GM19099 (cell line): ENCODE results near the gene TBCD.

ENCODE experiments used
- POLR2A ChIP-seq: IDR thresholded peaks from 3 replicates; pipeline ENCODE4 v1.6.1; 2011; ENCODE audit warnings: low read depth; ENCODE audit not compliant: insufficient read length; ENCODE audit errors: extremely low read depth

The TBCD gene

GRCh38 chr17:82941021-82942001 is 189.4 kb downstream of the TBCD start:
- no peak for TF ChIP-seq POLR2A

- no peak for TF ChIP-seq POLR2A
These were observed 190.6 kb downstream of the TBCD start for GRCh38 chr17:82942166-82943130.

GRCh38 chr17:82943339-82943738 is 191.5 kb downstream of the TBCD start:
- TF ChIP-seq POLR2A, result no peak

- no peak for TF ChIP-seq POLR2A
These were observed 191.9 kb downstream of the TBCD start for GRCh38 chr17:82943751-82944150.

GRCh38 chr17:82944990-82945389 is 193.1 kb downstream of the TBCD start:
- no peak for TF ChIP-seq POLR2A

- no peak for TF ChIP-seq POLR2A
These were observed 194.2 kb downstream of the TBCD start for GRCh38 chr17:82946081-82946480.

- no peak for TF ChIP-seq POLR2A
These were observed 195.5 kb downstream of the TBCD start for GRCh38 chr17:82947051-82947991.

- no peak for TF ChIP-seq POLR2A
These were observed 196.2 kb downstream of the TBCD start for GRCh38 chr17:82948081-82948511.

- TF ChIP-seq POLR2A, result no peak
These were observed 197.1 kb downstream of the TBCD start for GRCh38 chr17:82948957-82949356.

GRCh38 chr17:82949361-82949760 is 197.5 kb downstream of the TBCD start:
- TF ChIP-seq POLR2A, result no peak

- TF ChIP-seq POLR2A, result no peak
These were observed 198.1 kb downstream of the TBCD start for GRCh38 chr17:82949984-82950383.

GRCh38 chr17:82950525-82951102 is 198.7 kb downstream of the TBCD start:
- TF ChIP-seq POLR2A, result no peak

GRCh38 chr17:82952019-82952418 is 200.2 kb downstream of the TBCD start:
- no peak for TF ChIP-seq POLR2A

- no peak for TF ChIP-seq POLR2A
These were observed 204.4 kb downstream of the TBCD start for GRCh38 chr17:82956146-82956725.
